GM18499 (cell line): ENCODE data around the gene USF3.

Experiments
- ATAC-seq: cut with Tn5 transposase; IDR thresholded peaks from one replicate; pipeline ENCODE4 v1.9.1; 2021; ENCODE audit warnings: moderate number of reproducible peaks; ENCODE audit not compliant: insufficient read depth, unreplicated experiment

USF3 gene

DNA sequence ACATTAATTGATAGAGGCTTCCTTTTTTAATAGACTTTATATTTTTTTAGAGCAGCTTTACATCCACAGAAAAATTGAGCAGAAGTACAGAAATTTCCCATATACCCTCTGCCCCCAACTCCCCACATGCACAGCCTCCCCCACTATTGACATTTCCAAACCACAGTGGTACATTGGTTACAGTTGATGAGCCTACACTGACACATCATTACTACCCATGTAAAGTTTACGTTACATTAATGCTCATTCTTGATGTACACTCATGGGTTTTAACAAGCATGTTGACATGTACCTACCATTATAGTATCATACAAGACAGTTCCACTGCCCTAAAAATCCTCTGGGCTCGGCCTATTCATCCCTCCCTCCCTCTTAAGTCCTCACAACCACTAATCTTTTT, 78.7 kb downstream of the USF3 start:
- ATAC-seq = no peak

DNA sequence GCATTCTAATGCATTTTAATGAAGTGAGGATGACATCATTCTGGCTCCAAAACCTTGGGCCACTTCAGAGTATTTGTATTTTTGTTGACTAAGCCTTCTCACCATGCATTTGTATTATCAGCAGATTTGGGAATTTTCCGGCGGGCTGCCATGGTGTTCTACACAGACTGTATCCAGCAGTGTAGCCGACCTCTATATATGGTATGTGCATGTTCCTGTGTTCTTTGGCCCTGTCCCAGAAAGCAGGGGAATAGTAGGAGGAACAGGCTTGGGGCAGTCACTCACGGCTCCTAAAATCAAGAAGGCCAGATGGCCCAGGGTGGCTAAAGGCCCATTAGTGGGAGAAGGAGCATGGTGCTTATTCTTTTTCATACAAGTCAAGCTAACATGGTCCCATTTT, 80.5 kb downstream of the USF3 start:
- ATAC-seq = no peak

DNA sequence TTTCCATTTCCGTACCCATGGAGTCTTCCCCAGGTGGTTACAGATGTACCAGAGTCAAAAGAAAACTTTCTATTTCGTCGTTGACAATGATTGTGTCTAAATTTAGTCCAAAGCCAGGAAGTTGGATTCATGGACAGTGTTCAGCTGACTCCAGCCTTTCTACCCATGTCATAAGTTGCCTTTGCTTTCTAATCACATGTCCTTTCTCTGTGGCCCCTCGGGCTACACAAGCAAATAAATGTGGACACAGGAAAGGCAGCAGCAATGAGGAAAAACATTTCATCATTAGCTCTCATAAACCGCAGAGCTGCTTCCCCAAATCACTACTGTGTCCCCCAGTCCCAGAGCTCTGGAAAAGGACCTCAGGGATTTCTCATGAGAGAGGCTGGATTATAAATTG, 82.0 kb downstream of the USF3 start:
- no peak for ATAC-seq

DNA sequence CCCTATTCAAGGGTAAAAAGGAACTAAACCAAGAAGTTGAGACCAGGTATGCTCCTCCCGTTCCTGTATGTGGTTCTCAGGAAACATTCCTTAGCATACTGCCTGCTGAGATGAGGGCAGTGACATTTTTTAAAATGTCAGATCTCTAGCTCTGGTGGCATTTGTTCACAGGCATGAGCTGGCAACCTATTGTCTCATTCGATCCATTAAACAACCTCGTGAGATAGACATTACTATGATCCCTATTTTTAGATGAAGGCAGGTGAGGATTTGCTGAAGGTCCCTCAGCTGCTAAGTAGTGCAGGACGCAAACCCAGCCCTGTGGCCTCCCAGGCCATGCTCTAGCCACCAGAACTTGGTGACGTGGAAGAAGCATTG, 89.2 kb downstream of the USF3 start:
- ATAC-seq = no peak

DNA sequence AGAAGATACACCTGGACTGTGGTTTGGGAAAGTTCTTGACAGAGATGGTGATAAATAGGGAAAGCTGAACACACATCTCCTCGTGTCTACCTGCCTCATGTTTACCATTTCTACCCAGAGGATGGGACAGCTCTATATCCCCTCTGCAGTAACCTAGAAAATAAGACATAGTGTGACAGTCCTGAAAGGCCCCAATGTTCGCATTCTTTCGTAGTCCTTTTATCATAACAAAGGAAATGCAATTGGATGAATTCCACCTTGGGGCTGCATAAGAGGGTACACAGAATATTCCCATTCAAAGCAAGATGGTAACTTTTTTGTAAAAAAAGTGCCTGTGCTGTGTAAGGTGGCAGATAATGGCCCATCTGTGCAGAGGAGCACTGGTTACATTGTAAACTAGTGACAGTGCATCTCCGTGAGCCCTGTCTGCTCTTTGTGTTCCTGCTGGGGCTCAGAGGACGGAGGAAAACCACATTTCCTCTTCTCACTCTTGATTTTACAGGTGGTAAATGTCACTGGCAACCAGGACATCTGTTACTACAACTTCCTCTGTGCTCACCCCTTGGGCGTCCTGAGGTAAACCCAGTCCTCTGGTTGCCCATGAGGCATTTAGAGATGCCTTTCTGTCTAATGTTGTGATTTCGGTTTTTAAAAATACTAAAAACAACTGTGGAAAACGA, 89.8 kb downstream of the USF3 start:
- ATAC-seq = peak; percentile 100

DNA sequence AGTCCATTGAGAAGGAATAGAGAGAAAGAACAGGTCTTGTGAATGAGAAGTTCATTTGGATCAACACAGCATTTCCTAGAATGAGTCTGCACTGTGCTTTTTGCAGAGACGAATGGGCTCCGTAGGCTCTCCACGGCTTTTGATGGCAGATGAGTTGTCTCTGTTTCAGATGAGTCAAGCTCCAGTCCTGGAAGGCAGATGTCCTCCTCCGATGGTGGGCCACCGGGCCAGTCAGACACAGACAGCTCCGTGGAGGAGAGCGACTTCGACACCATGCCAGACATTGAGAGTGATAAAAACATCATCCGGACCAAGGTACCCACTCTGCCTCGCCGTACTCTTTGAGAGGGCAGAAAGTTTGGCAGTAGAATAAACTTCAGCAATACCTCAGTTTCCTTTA, 93.6 kb downstream of the USF3 start:
- ATAC-seq = no peak

DNA sequence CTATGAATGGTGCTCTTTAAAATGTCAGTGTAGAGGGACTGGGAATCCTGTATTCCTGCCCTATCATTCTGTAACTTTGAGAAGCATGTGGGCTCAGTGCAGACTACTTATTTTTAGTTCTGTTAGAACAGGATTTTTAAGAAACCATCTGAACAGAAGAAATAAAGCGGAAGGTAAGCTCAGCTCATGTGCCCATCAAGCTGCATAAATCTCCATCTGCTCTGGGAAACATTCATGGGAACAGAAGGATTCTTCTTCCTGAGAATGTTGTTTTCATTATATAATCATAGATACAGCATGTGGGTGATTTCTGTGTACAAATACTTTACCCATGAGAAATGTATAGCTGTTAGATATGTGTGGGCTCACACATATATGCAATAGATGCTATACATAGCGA, 94.2 kb downstream of the USF3 start:
- no peak for ATAC-seq

DNA sequence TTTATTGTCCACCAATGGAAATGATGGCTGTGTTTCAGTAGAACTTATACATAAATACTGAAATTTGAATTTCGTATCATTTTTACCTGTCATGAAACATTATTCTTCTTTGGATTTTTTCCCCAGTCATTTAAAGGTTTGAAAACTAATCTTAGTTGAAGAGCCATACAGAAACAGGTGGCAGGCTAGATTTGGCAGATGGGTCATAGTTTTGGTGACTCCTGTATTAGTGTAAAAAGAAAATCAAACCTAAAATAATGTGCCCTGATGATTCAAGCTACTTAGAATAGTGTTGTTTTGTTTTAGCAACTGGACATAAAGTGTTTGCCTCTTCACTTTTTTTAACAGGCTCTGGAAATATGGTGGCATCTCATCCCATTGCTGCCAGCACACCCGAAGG, 95.2 kb downstream of the USF3 start:
- no peak for ATAC-seq

DNA sequence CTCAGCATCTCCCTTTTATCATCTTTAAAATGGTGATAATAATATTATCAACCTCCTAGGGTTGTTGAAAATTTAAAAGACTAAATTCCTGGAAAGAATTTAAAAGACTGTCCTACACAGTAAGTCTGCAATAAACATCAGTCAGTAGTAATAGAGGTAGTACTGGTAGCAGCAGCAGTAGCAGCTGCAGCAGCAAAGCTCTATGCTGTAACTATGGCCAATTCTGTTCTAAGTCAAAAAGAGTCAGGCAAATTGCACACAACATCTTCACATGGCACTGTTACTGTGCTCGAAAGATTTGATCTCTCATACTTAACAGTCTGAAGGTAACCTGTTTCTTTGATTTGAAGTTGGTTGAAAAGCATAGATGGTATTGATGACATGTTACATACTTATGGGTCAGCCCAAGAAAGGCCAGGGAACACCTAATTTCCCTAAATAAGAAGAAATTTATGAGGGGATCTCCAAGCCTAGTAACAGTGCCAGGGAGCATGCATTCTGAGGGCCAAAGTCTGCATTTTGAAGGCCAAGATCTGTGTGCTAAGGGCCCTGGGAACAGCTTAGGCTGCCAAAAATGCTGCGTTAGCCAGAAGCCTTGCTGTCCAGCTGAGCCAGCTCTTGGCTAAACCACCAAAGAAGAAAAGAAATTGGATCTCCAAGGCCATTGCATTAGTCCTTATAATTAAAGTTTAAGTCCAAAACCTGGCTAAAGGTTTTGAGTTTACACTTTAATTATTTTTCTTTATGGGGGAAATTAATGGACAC, 95.8 kb downstream of the USF3 start:
- no peak for ATAC-seq
